Neural progenitor cell (in vitro differentiated cells): Measurements from ENCODE around the gene ZNF536.

Experiments
- CTCF ChIP-seq: fragments of 200-600 bp; sonication (generic); IDR thresholded peaks from 2 replicates; pipeline ENCODE4 v1.5.1; 2017; ENCODE audit warnings: antibody characterized with exemption, mild to moderate bottlenecking
- EZH2 ChIP-seq: fragments of 200-600 bp; sonication (generic); IDR thresholded peaks from 2 replicates; pipeline ENCODE4 v1.6.1; 2017; ENCODE audit warnings: antibody characterized with exemption, mild to moderate bottlenecking, moderate library complexity
- EZH2phosphoT487 ChIP-seq: fragments of 200-600 bp; sonication (generic); IDR thresholded peaks from 2 replicates; pipeline ENCODE4 v1.6.1; 2017; ENCODE audit warnings: antibody characterized with exemption

- TF ChIP-seq CTCF (no peak), EZH2 (no peak), EZH2phosphoT487 (peak; percentile 4)
Observed at GRCh38 chr19:30375553-30376031, 3.4 kb downstream of the ZNF536 start.
